ENCODE results near the gene SP100.
"Not testable (repeated sequence)": the region's sequence is repeated elsewhere in the genome, so short reads cannot be mapped to it uniquely, and the experiment has no call there.

The SP100 gene

GRCh38 chr2:230435431-230435830, 19.4 kb downstream of the SP100 start:
- Mint-ChIP-seq H3K4me3 (no peak overlapping the region), H3K9me3 (peaks cover 3% of the 10 kb centered on the region), H3K27ac (peak overlapping the region; percentile 61), H3K4me1 (peaks cover 49% of the 10 kb centered on the region), H3K27me3 (no peaks in the 10 kb centered on the region), H3K36me3 (peaks cover 81% of the 10 kb centered on the region)
- no peak for ATAC-seq

GRCh38 chr2:230439121-230439520, 23.1 kb downstream of the SP100 start:
- Mint-ChIP-seq H3K36me3 (peaks cover 77% of the 10 kb centered on the region), H3K4me3 (peak overlapping the region; percentile 77), H3K27ac (peak overlapping the region; percentile 94), H3K4me1 (peaks cover 53% of the 10 kb centered on the region)
- not testable (repeated sequence) for H3K27me3 Mint-ChIP-seq, ATAC-seq, H3K9me3 Mint-ChIP-seq

GRCh38 chr2:230439590-230439989, 23.6 kb downstream of the SP100 start:
- H3K27me3 Mint-ChIP-seq, result no peaks in the 10 kb centered on the region
- peak; percentile 72 for ATAC-seq
- H3K9me3 Mint-ChIP-seq, result peaks cover 3% of the 10 kb centered on the region
- peak overlapping the region; percentile 77 for H3K4me3 Mint-ChIP-seq
- H3K4me1 Mint-ChIP-seq, result peaks cover 53% of the 10 kb centered on the region
- peaks cover 72% of the 10 kb centered on the region for H3K36me3 Mint-ChIP-seq
- peak overlapping the region; percentile 94 for H3K27ac Mint-ChIP-seq

GRCh38 chr2:230441227-230441897, 25.4 kb downstream of the SP100 start:
- H3K9me3 Mint-ChIP-seq, result peaks cover 1% of the 10 kb centered on the region
- peak overlapping the region; percentile 34 for H3K4me3 Mint-ChIP-seq
- H3K27ac Mint-ChIP-seq, result peak overlapping the region; percentile 74
- peaks cover 68% of the 10 kb centered on the region for H3K36me3 Mint-ChIP-seq
- ATAC-seq, result peak; percentile 89
- no peaks in the 10 kb centered on the region for H3K27me3 Mint-ChIP-seq
- peaks cover 62% of the 10 kb centered on the region for H3K4me1 Mint-ChIP-seq

- Mint-ChIP-seq H3K4me3 (no peak overlapping the region), H3K4me1 (peaks cover 80% of the 10 kb centered on the region), H3K9me3 (peaks cover 2% of the 10 kb centered on the region), H3K36me3 (peaks cover 67% of the 10 kb centered on the region), H3K27me3 (no peaks in the 10 kb centered on the region), H3K27ac (peak overlapping the region; percentile 44)
- ATAC-seq, result no peak
Observed at GRCh38 chr2:230443541-230443940, 27.5 kb downstream of the SP100 start.

GRCh38 chr2:230444832-230445231, 28.8 kb downstream of the SP100 start:
- Mint-ChIP-seq H3K4me3 (no peak overlapping the region), H3K4me1 (peaks cover 80% of the 10 kb centered on the region), H3K36me3 (peaks cover 66% of the 10 kb centered on the region), H3K9me3 (peaks cover 2% of the 10 kb centered on the region), H3K27ac (peak overlapping the region; percentile 44), H3K27me3 (no peaks in the 10 kb centered on the region)
- no peak for ATAC-seq

GRCh38 chr2:230447036-230447435, 31.0 kb downstream of the SP100 start:
- Mint-ChIP-seq H3K9me3 (peaks cover 2% of the 10 kb centered on the region), H3K36me3 (peaks cover 75% of the 10 kb centered on the region), H3K27me3 (no peaks in the 10 kb centered on the region), H3K4me3 (no peak overlapping the region), H3K27ac (peak overlapping the region; percentile 92), H3K4me1 (peaks cover 86% of the 10 kb centered on the region)
- no peak for ATAC-seq

- H3K36me3 Mint-ChIP-seq, result peaks cover 79% of the 10 kb centered on the region
- peaks cover 85% of the 10 kb centered on the region for H3K4me1 Mint-ChIP-seq
- peaks cover 2% of the 10 kb centered on the region for H3K9me3 Mint-ChIP-seq
- H3K27me3 Mint-ChIP-seq, result no peaks in the 10 kb centered on the region
- H3K27ac Mint-ChIP-seq, result peak overlapping the region; percentile 92
- peak; percentile 93 for ATAC-seq
- peak overlapping the region; percentile 75 for H3K4me3 Mint-ChIP-seq
Observed at GRCh38 chr2:230447455-230448451, 31.8 kb downstream of the SP100 start.

GRCh38 chr2:230449901-230450467, 34.0 kb downstream of the SP100 start:
- Mint-ChIP-seq H3K4me1 (peaks cover 82% of the 10 kb centered on the region), H3K36me3 (peaks cover 89% of the 10 kb centered on the region), H3K9me3 (peaks cover 16% of the 10 kb centered on the region), H3K4me3 (peak overlapping the region; percentile 1), H3K27ac (peak overlapping the region; percentile 92), H3K27me3 (no peaks in the 10 kb centered on the region)
- no peak for ATAC-seq

- Mint-ChIP-seq H3K4me3 (no peak overlapping the region), H3K27me3 (no peaks in the 10 kb centered on the region), H3K9me3 (peaks cover 22% of the 10 kb centered on the region), H3K36me3 (peaks cover 97% of the 10 kb centered on the region), H3K27ac (peak overlapping the region; percentile 63), H3K4me1 (peaks cover 86% of the 10 kb centered on the region)
- no peak for ATAC-seq
Observed at GRCh38 chr2:230453006-230453405, 37.0 kb downstream of the SP100 start.

GRCh38 chr2:230455005-230455684, 39.1 kb downstream of the SP100 start:
- Mint-ChIP-seq H3K27me3 (no peaks in the 10 kb centered on the region), H3K4me1 (peaks cover 86% of the 10 kb centered on the region), H3K36me3 (peaks cover 100% of the 10 kb centered on the region), H3K4me3 (peak overlapping the region; percentile 34), H3K9me3 (peaks cover 22% of the 10 kb centered on the region), H3K27ac (peak overlapping the region; percentile 86)
- ATAC-seq, result no peak

GRCh38 chr2:230457073-230457768, 41.2 kb downstream of the SP100 start:
- peaks cover 73% of the 10 kb centered on the region for H3K4me1 Mint-ChIP-seq
- no peak overlapping the region for H3K4me3 Mint-ChIP-seq
- H3K9me3 Mint-ChIP-seq, result peaks cover 22% of the 10 kb centered on the region
- peak; percentile 89 for ATAC-seq
- no peaks in the 10 kb centered on the region for H3K27me3 Mint-ChIP-seq
- peaks cover 98% of the 10 kb centered on the region for H3K36me3 Mint-ChIP-seq
- H3K27ac Mint-ChIP-seq, result peak overlapping the region; percentile 86

- Mint-ChIP-seq H3K9me3 (peaks cover 22% of the 10 kb centered on the region), H3K36me3 (peaks cover 97% of the 10 kb centered on the region), H3K4me1 (peaks cover 70% of the 10 kb centered on the region), H3K27ac (peak overlapping the region; percentile 86), H3K4me3 (no peak overlapping the region), H3K27me3 (no peaks in the 10 kb centered on the region)
- no peak for ATAC-seq
Observed at GRCh38 chr2:230457793-230458192, 41.8 kb downstream of the SP100 start.

- Mint-ChIP-seq H3K36me3 (peaks cover 93% of the 10 kb centered on the region), H3K4me3 (no peak overlapping the region), H3K27ac (peak overlapping the region; percentile 86), H3K4me1 (peaks cover 61% of the 10 kb centered on the region), H3K9me3 (peaks cover 13% of the 10 kb centered on the region), H3K27me3 (no peaks in the 10 kb centered on the region)
- ATAC-seq, result no peak
Observed at GRCh38 chr2:230459216-230459615, 43.2 kb downstream of the SP100 start.
